ENCODE data around the gene GRK4.

DNA sequence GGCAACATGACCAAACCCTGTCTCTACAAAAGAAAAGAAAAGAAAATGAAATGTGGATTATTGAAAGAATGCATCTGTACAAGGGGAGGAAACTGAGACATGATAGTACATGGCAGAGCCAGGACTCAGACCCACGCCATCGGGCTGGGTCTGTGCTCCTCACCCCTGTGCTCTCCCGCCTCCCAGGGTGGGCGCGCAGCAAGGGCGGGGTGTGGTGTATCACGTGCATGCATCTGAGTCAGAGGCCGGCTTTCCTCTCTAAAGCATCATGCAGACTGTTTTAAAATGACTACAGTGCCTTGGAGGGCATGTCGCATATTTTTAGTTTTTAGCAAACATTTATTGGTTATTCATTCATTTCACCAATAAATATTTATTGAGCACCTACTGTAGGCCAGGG is 63.2 kb downstream of the GRK4 start:
- TF ChIP-seq, protein P1, sequence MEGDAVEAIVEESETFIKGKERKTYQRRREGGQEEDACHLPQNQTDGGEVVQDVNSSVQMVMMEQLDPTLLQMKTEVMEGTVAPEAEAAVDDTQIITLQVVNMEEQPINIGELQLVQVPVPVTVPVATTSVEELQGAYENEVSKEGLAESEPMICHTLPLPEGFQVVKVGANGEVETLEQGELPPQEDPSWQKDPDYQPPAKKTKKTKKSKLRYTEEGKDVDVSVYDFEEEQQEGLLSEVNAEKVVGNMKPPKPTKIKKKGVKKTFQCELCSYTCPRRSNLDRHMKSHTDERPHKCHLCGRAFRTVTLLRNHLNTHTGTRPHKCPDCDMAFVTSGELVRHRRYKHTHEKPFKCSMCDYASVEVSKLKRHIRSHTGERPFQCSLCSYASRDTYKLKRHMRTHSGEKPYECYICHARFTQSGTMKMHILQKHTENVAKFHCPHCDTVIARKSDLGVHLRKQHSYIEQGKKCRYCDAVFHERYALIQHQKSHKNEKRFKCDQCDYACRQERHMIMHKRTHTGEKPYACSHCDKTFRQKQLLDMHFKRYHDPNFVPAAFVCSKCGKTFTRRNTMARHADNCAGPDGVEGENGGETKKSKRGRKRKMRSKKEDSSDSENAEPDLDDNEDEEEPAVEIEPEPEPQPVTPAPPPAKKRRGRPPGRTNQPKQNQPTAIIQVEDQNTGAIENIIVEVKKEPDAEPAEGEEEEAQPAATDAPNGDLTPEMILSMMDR (IDR thresholded peaks at IDR 0.05) = no peak
- TF ChIP-seq EZH2phosphoT487 (IDR thresholded peaks at IDR 0.05) (no peak), EZH2 (IDR thresholded peaks at IDR 0.05) (no peak)
